GM18907 (cell line): ENCODE measurements around the gene NRTN.
"Not testable (repeated sequence)": the region's sequence is repeated elsewhere in the genome, so short reads cannot be mapped to it uniquely, and the experiment has no call there.

ENCODE experiments used
- ATAC-seq: cut with Tn5 transposase; IDR thresholded peaks from one replicate; pipeline ENCODE4 v1.9.1; 2021; ENCODE audit warnings: mild to moderate bottlenecking, moderate library complexity; ENCODE audit not compliant: unreplicated experiment

The NRTN gene

GRCh38 chr19:5832527-5833216, 27.8 kb downstream of the NRTN start:
- ATAC-seq: no peak

- ATAC-seq: no peak
These were observed 33.0 kb downstream of the NRTN start for GRCh38 chr19:5837761-5838352.

GRCh38 chr19:5838353-5839064, 33.6 kb downstream of the NRTN start:
- no peak for ATAC-seq

GRCh38 chr19:5839065-5840017, 34.5 kb downstream of the NRTN start, which contains the start of gene FUT6:
FUT6 (minus strand) TSS chr19:5839702; CDS start chr19:5832567, 7,135 bp downstream.
- no peak for ATAC-seq

- ATAC-seq: not testable (repeated sequence)
These were observed 36.9 kb downstream of the NRTN start for GRCh38 chr19:5841735-5842111.

GRCh38 chr19:5843295-5843927, 38.5 kb downstream of the NRTN start:
- no peak for ATAC-seq

GRCh38 chr19:5844456-5845433, 39.9 kb downstream of the NRTN start:
- ATAC-seq: no peak

- ATAC-seq: not testable (repeated sequence)
These were observed 43.0 kb downstream of the NRTN start for GRCh38 chr19:5847846-5848245.

GRCh38 chr19:5848621-5849020, 43.8 kb downstream of the NRTN start:
- ATAC-seq: not testable (repeated sequence)

GRCh38 chr19:5850189-5850588, 45.3 kb downstream of the NRTN start:
- no peak for ATAC-seq

- ATAC-seq: no peak
These were observed 46.0 kb downstream of the NRTN start for GRCh38 chr19:5850743-5851293.

- ATAC-seq: no peak
These were observed 46.4 kb downstream of the NRTN start, which contains the start of gene FUT3 for GRCh38 chr19:5851302-5851701. FUT3 (minus strand) TSS chr19:5851449.

GRCh38 chr19:5854121-5854520, 49.3 kb downstream of the NRTN start:
- ATAC-seq: not testable (repeated sequence)

GRCh38 chr19:5855151-5855550, 50.3 kb downstream of the NRTN start:
- ATAC-seq: not testable (repeated sequence)

- no peak for ATAC-seq
These were observed 52.6 kb downstream of the NRTN start for GRCh38 chr19:5857203-5858081.

GRCh38 chr19:5863030-5863665, 58.3 kb downstream of the NRTN start:
- ATAC-seq: no peak

- ATAC-seq: no peak
These were observed 59.3 kb downstream of the NRTN start for GRCh38 chr19:5864013-5864720.
